Lower lobe of right lung (tissue), 2 donors: ENCODE data around the gene BCORL1. TPM values are rescaled to one million over a fixed set of nuclear protein-coding genes. Genes with fewer than 3 reads are reported as not detected.

ENCODE experiments used
- ATAC-seq, 2 donors: fragments of 200-7000 bp; cut with Tn5 transposase; one replicate each; pipeline ENCODE4 v1.9.1; 2020 to 2022; ENCODE audit warnings: mild to moderate bottlenecking in 2 of 2, moderate library complexity in 2 of 2
- DNase-seq: peaks from one replicate; pipeline ENCODE4 v3.0.0-alpha.2; 2020
- H3K27ac ChIP-seq: fragments of 200-600 bp; one replicate; pipeline ENCODE4 v1.8.0; 2022
- H3K27me3 ChIP-seq: fragments of 200-600 bp; one replicate; pipeline ENCODE4 v1.8.0; 2022; ENCODE audit warnings: low read depth
- H3K36me3 ChIP-seq: fragments of 200-600 bp; one replicate; pipeline ENCODE4 v1.8.0; 2022; ENCODE audit warnings: mild to moderate bottlenecking
- H3K4me1 ChIP-seq: fragments of 200-600 bp; one replicate; pipeline ENCODE4 v1.8.0; 2022
- H3K4me3 ChIP-seq: fragments of 200-600 bp; one replicate; pipeline ENCODE4 v1.8.0; 2022; ENCODE audit warnings: mild to moderate bottlenecking
- H3K9me3 ChIP-seq: fragments of 200-600 bp; one replicate; pipeline ENCODE4 v1.8.0; 2022
- CTCF ChIP-seq: fragments of 200-600 bp; IDR thresholded peaks from one replicate; pipeline ENCODE4 v1.8.0; 2022; ENCODE audit warnings: antibody characterized with exemption, mild to moderate bottlenecking
- intact Hi-C: fragments of 100-400 bp; cut with DNase I; formaldehyde crosslinking; loops from one replicate; pipeline ENCODE4 v1.11.0; 2022
- total RNA-seq: library from RNA; stranded (reverse); fragmentation: NEBNext Ultra II Directional; extraction: Animal tissue kit (Norgen Biotek cat#: 25700); gene quantifications from one replicate; pipeline ENCODE4 v1.2.1, GENCODE V29; 2021
- donor health status: DM: no; HTN: yes; CAD: no; lungs with severe emphysema.

Gene BCORL1
- total RNA-seq, 1 donor from 2014 or later: 13.6 TPM

GRCh38 chrX:130020661-130021324 is 38.4 kb downstream of the BCORL1 start:
- peaks cover 38% of the 10 kb centered on the region for H3K36me3 ChIP-seq
- no peaks in the 10 kb centered on the region for H3K27me3 ChIP-seq
- no peak for ATAC-seq
- no peaks in the 10 kb centered on the region for H3K9me3 ChIP-seq
- TF ChIP-seq CTCF: no peak
- no peak for DNase-seq
- no peak overlapping the region for H3K4me3 ChIP-seq
- H3K4me1 ChIP-seq: no peaks in the 10 kb centered on the region
- no peak overlapping the region for H3K27ac ChIP-seq
- intact Hi-C loops: no loop called here

- intact Hi-C loops: no loop called here
- Histone ChIP-seq H3K27ac (no peak overlapping the region), H3K27me3 (no peaks in the 10 kb centered on the region), H3K4me1 (no peaks in the 10 kb centered on the region), H3K4me3 (no peak overlapping the region), H3K9me3 (no peaks in the 10 kb centered on the region), H3K36me3 (peaks cover 67% of the 10 kb centered on the region)
- TF ChIP-seq CTCF: no peak
- peak; percentile 94 to 96 for ATAC-seq
- DNase-seq: peak; percentile 87
Measured at GRCh38 chrX:130024127-130024526, 41.7 kb downstream of the BCORL1 start.

GRCh38 chrX:130025256-130025655 is 42.8 kb downstream of the BCORL1 start:
- intact Hi-C loops: no loop called here

GRCh38 chrX:130027569-130027968 is 45.1 kb downstream of the BCORL1 start:
- intact Hi-C loops: no loop called here
- no peak for TF ChIP-seq CTCF
- no peak for ATAC-seq
- Histone ChIP-seq H3K4me3 (no peak overlapping the region), H3K9me3 (no peaks in the 10 kb centered on the region), H3K4me1 (no peaks in the 10 kb centered on the region), H3K27ac (no peak overlapping the region), H3K36me3 (peaks cover 71% of the 10 kb centered on the region), H3K27me3 (no peaks in the 10 kb centered on the region)
- no peak for DNase-seq

More at GRCh38 chrX:130025256-130025655, 42.8 kb downstream of the BCORL1 start:
- ATAC-seq (no peak), DNase-seq (no peak)
- no peaks in the 10 kb centered on the region for H3K9me3 ChIP-seq
- peaks cover 78% of the 10 kb centered on the region for H3K36me3 ChIP-seq
- TF ChIP-seq CTCF: no peak
- H3K27me3 ChIP-seq: no peaks in the 10 kb centered on the region
- H3K4me3 ChIP-seq: no peak overlapping the region
- no peak overlapping the region for H3K27ac ChIP-seq
- H3K4me1 ChIP-seq: no peaks in the 10 kb centered on the region

- peak; percentile 72 for TF ChIP-seq CTCF
- Histone ChIP-seq H3K36me3 (peaks cover 65% of the 10 kb centered on the region), H3K27me3 (no peaks in the 10 kb centered on the region), H3K4me1 (no peaks in the 10 kb centered on the region), H3K9me3 (no peaks in the 10 kb centered on the region), H3K4me3 (no peak overlapping the region), H3K27ac (no peak overlapping the region)
- peak; percentile 71 for DNase-seq
- ATAC-seq: peak; percentile 54 to 60
- intact Hi-C loops: no loop called here
Measured at GRCh38 chrX:130028196-130028595, 45.8 kb downstream of the BCORL1 start.
